Transverse colon (tissue), 4 donors: ENCODE measurements around the gene PDE4D.

Experiments used
- POLR2A ChIP-seq: fragments of 450-650 bp; IDR thresholded peaks from one replicate; pipeline ENCODE4 v1.6.1; 2016; ENCODE audit warnings: antibody characterized with exemption, mild to moderate bottlenecking, moderate library complexity
- POLR2AphosphoS5 ChIP-seq, 3 donors: sonication (generic); formaldehyde crosslinking; IDR thresholded peaks; one replicate each; pipeline ENCODE4 v1.6.1; 2016; ENCODE audit warnings: antibody characterized with exemption in 3 of 3
- TF ChIP-seq, protein P1 (sequence below), 5 experiments: fragments of 200-600 bp in 3 of 5; fragments of 450-650 bp in 2 of 5; sonication (generic) in 3 of 5; IDR thresholded peaks; 1 replicate in 2 of 5; 2 replicates in 3 of 5; pipeline ENCODE4 v1.5.1; 2016 to 2017; ENCODE audit warnings: antibody characterized with exemption in 5 of 5, inconsistent platforms in 3 of 5, mild to moderate bottlenecking in 2 of 5, moderate library complexity in 1 of 5

DNA sequence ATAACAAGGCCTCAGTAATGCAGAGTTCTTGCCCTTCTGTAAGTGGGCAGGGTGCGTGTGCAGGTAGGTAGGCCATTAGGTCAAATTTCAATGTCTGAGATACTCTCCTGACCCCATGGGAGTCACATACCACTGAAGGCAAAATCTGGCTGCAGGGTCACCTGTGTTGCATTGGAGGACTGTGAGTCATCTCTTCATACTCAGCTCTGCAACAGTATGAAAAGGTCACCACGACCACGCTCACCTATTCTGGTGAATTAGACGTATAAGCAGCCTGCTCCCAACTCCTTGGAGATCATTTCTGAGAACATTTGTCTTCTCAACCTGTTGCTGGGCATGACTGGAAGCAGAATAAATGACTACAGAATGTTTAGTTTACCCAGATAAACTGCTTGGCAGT lies 599.8 kb downstream of the PDE4D start:
- TF ChIP-seq, protein P1, sequence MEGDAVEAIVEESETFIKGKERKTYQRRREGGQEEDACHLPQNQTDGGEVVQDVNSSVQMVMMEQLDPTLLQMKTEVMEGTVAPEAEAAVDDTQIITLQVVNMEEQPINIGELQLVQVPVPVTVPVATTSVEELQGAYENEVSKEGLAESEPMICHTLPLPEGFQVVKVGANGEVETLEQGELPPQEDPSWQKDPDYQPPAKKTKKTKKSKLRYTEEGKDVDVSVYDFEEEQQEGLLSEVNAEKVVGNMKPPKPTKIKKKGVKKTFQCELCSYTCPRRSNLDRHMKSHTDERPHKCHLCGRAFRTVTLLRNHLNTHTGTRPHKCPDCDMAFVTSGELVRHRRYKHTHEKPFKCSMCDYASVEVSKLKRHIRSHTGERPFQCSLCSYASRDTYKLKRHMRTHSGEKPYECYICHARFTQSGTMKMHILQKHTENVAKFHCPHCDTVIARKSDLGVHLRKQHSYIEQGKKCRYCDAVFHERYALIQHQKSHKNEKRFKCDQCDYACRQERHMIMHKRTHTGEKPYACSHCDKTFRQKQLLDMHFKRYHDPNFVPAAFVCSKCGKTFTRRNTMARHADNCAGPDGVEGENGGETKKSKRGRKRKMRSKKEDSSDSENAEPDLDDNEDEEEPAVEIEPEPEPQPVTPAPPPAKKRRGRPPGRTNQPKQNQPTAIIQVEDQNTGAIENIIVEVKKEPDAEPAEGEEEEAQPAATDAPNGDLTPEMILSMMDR (IDR thresholded peaks at IDR 0.05): no peak
- no peak for TF ChIP-seq POLR2AphosphoS5 (IDR thresholded peaks at IDR 0.05)
- TF ChIP-seq POLR2A: no peak
